ENCODE results near the gene OTOGL. TPM values are rescaled to one million over a fixed set of nuclear protein-coding genes. Genes with fewer than 3 reads are reported as not detected.

OTOGL gene
- polyA plus RNA-seq, 1 of the 3 experiments (the other 2 are of a cell fraction) = 0.61 TPM

DNA sequence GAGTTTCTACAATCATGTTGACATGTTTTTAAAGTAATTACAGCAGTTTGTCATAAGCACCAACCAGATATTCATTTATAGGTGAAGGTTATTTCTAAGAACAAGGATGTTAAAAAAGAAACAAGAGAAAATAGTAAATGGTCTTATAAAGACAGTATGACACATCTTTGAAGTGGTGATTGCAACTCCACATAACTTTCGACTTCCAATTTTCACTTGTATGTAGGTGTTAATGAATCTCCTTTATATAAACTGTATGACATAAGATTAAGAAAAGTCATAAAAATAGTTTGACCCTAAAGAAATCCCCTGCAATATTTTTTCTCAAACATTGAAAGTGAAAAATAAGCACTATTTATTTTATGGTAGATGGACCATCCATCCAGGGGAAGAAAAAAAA, 199.9 kb downstream of the OTOGL start:
- ChIA-PET POLR2A (no interaction called here), CTCF (interaction anchor here (1.9 kb wide), 1 partner anchor 29 kb away, joined by 6 read pairs; no protein-coding TSS in a partner anchor)

GRCh38 chr12:80299976-80300375, 200.6 kb downstream of the OTOGL start:
- no peak for DNase-seq
- Histone ChIP-seq H3K4me2 (no peak overlapping the region), H2AFZ (ENCODE audit: low read depth) (no peak overlapping the region), H3K9me2 (no peaks in the 10 kb centered on the region), H3K27me3 (ENCODE audit: insufficient read depth) (peaks cover 12% of the 10 kb centered on the region; the same call in 1 of the 2 replicates), H3F3A (replicated peaks; ENCODE audit: insufficient read depth) (no peaks in the 10 kb centered on the region), H3K4me3 (ENCODE audit: low read depth in 2 of 2, low read length in 1 of 2) (0 out of 4 replicates have a peak overlapping the region, but pooled peaks of 1 of the 2 experiments have one; percentile 6), H3K9me3 (no peaks in the 10 kb centered on the region), H4K20me1 (ENCODE audit: insufficient read depth) (no peaks in the 10 kb centered on the region), H3K9ac (no peak overlapping the region), H3K36me3 (replicated peaks in 1 of 2; ENCODE audit: control insufficient read depth in 1 of 2, insufficient read depth in 2 of 2, low read length in 1 of 2) (no peaks in the 10 kb centered on the region), H3K27ac (ENCODE audit: low read depth in 2 of 2, low read length in 1 of 2) (no peak overlapping the region), H3K4me1 (ENCODE audit: control insufficient read depth in 1 of 2, insufficient read depth in 2 of 2, low read depth in 1 of 2, low read length in 1 of 2) (no peaks in the 10 kb centered on the region), H3K79me2 (ENCODE audit: insufficient read depth) (no peaks in the 10 kb centered on the region)
- POLR2A ChIA-PET = no interaction called here
- TF ChIP-seq RAD21 (IDR thresholded peaks at IDR 0.05; ENCODE audit: low read length) (no peak), EP300 (IDR thresholded peaks at IDR 0.05; ENCODE audit: borderline replicate concordance in 1 of 2, low read depth in 1 of 2, low read length in 1 of 2) (no peak), GATA2 (CRISPR knock-in tag; IDR thresholded peaks at IDR 0.05) (no peak), TAF1 (IDR thresholded peaks at IDR 0.05; ENCODE audit: borderline replicate concordance, low read depth, low read length) (no peak), IRF3 (IDR thresholded peaks at IDR 0.05; ENCODE audit: low read depth, low read length) (no peak), CHD2 (IDR thresholded peaks at IDR 0.05; ENCODE audit: low read length, partially characterized antibody) (no peak)
- TF ChIP-seq, protein P1, sequence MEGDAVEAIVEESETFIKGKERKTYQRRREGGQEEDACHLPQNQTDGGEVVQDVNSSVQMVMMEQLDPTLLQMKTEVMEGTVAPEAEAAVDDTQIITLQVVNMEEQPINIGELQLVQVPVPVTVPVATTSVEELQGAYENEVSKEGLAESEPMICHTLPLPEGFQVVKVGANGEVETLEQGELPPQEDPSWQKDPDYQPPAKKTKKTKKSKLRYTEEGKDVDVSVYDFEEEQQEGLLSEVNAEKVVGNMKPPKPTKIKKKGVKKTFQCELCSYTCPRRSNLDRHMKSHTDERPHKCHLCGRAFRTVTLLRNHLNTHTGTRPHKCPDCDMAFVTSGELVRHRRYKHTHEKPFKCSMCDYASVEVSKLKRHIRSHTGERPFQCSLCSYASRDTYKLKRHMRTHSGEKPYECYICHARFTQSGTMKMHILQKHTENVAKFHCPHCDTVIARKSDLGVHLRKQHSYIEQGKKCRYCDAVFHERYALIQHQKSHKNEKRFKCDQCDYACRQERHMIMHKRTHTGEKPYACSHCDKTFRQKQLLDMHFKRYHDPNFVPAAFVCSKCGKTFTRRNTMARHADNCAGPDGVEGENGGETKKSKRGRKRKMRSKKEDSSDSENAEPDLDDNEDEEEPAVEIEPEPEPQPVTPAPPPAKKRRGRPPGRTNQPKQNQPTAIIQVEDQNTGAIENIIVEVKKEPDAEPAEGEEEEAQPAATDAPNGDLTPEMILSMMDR (IDR thresholded peaks at IDR 0.05) = no peak
- WGBS (ENCODE audit: low lambda C conversion rate) = 10% methylated on average over 3 of the region's 3 CpGs
- CTCF ChIA-PET = no interaction called here

More for the DNA sequence above, 199.9 kb downstream of the OTOGL start:
- H2AFZ ChIP-seq (ENCODE audit: low read depth) = no peak overlapping the region
- no peaks in the 10 kb centered on the region for H3K9me2 ChIP-seq
- TF ChIP-seq FOXM1 (IDR thresholded peaks at IDR 0.05; ENCODE audit: low read depth) = no peak
- TF ChIP-seq FOSL2 (IDR thresholded peaks at IDR 0.05; ENCODE audit: borderline replicate concordance, low read depth) = no peak
- TF ChIP-seq RXRA (IDR thresholded peaks at IDR 0.05; ENCODE audit: borderline replicate concordance, low read depth) = no peak
- no peak for TF ChIP-seq TEAD4 (IDR thresholded peaks at IDR 0.05; ENCODE audit: borderline replicate concordance, insufficient read depth)
- TF ChIP-seq SMC3 (IDR thresholded peaks at IDR 0.05; ENCODE audit: low read depth, low read length) = no peak
- TF ChIP-seq, protein P2, sequence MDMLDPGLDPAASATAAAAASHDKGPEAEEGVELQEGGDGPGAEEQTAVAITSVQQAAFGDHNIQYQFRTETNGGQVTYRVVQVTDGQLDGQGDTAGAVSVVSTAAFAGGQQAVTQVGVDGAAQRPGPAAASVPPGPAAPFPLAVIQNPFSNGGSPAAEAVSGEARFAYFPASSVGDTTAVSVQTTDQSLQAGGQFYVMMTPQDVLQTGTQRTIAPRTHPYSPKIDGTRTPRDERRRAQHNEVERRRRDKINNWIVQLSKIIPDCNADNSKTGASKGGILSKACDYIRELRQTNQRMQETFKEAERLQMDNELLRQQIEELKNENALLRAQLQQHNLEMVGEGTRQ (IDR thresholded peaks at IDR 0.05; ENCODE audit: borderline replicate concordance, low read depth, low read length) = no peak
- no peak for TF ChIP-seq SIN3A (IDR thresholded peaks at IDR 0.05; ENCODE audit: borderline replicate concordance, low read depth, low read length)
- no peak for TF ChIP-seq GATA2 (CRISPR knock-in tag; IDR thresholded peaks at IDR 0.05)
- TF ChIP-seq RAD21 (IDR thresholded peaks at IDR 0.05; ENCODE audit: low read length) = no peak
- no peak for TF ChIP-seq JUND (IDR thresholded peaks at IDR 0.05)
- no peak for TF ChIP-seq TCF12 (IDR thresholded peaks at IDR 0.05)
- TF ChIP-seq EZH2phosphoT487 (IDR thresholded peaks at IDR 0.05; ENCODE audit: borderline replicate concordance, low read depth) = no peak
- TF ChIP-seq, protein P3, sequence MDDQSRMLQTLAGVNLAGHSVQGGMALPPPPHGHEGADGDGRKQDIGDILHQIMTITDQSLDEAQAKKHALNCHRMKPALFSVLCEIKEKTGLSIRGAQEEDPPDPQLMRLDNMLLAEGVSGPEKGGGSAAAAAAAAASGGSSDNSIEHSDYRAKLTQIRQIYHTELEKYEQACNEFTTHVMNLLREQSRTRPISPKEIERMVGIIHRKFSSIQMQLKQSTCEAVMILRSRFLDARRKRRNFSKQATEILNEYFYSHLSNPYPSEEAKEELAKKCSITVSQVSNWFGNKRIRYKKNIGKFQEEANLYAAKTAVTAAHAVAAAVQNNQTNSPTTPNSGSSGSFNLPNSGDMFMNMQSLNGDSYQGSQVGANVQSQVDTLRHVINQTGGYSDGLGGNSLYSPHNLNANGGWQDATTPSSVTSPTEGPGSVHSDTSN (IDR thresholded peaks at IDR 0.05) = no peak
- no peak for TF ChIP-seq NFIC (IDR thresholded peaks at IDR 0.05; ENCODE audit: borderline replicate concordance)
- no peak for TF ChIP-seq RFX5 (IDR thresholded peaks at IDR 0.05; ENCODE audit: low read length)
- no peak for TF ChIP-seq EP300 (IDR thresholded peaks at IDR 0.05; ENCODE audit: borderline replicate concordance in 1 of 2, low read depth in 1 of 2, low read length in 1 of 2)
- no peak for TF ChIP-seq USF1 (IDR thresholded peaks at IDR 0.05; ENCODE audit: borderline replicate concordance, low read depth)
- TF ChIP-seq RCOR1 (IDR thresholded peaks at IDR 0.05; ENCODE audit: low read length) = no peak
- TF ChIP-seq MEF2A (IDR thresholded peaks at IDR 0.05; ENCODE audit: borderline replicate concordance, low read depth) = no peak
- TF ChIP-seq NRF1 (IDR thresholded peaks at IDR 0.05; ENCODE audit: low read depth, low read length) = no peak
- no peaks in the 10 kb centered on the region for H3K4me1 ChIP-seq (ENCODE audit: control insufficient read depth in 1 of 2, insufficient read depth in 2 of 2, low read depth in 1 of 2, low read length in 1 of 2)
- 10% methylated on average over 1 of the region's 1 CpG for WGBS (ENCODE audit: low lambda C conversion rate)
- no peak overlapping the region for H3K4me3 ChIP-seq (ENCODE audit: low read depth in 2 of 2, low read length in 1 of 2)
- no peaks in the 10 kb centered on the region for H3K36me3 ChIP-seq (replicated peaks in 1 of 2; ENCODE audit: control insufficient read depth in 1 of 2, insufficient read depth in 2 of 2, low read length in 1 of 2)
- H3K79me2 ChIP-seq (ENCODE audit: insufficient read depth) = no peaks in the 10 kb centered on the region
- H3F3A ChIP-seq (replicated peaks; ENCODE audit: insufficient read depth) = no peaks in the 10 kb centered on the region
- DNase-seq = no peak
- H3K9me3 ChIP-seq = no peaks in the 10 kb centered on the region
- H4K20me1 ChIP-seq (ENCODE audit: insufficient read depth) = no peaks in the 10 kb centered on the region
- H3K27me3 ChIP-seq (ENCODE audit: insufficient read depth) = peaks cover 15% of the 10 kb centered on the region; the same call in 1 of the 2 replicates
- no peak overlapping the region for H3K27ac ChIP-seq (ENCODE audit: low read depth in 2 of 2, low read length in 1 of 2)
- H3K9ac ChIP-seq = no peak overlapping the region
- H3K4me2 ChIP-seq = no peak overlapping the region
